ENCODE results near the gene TMEM44. TPM values are rescaled to one million over a fixed set of nuclear protein-coding genes. Genes with fewer than 3 reads are reported as not detected.

Gene TMEM44
- total and polyA plus RNA-seq, 4 donors = 7.0 to 31.5 (median 11.5) TPM

DNA sequence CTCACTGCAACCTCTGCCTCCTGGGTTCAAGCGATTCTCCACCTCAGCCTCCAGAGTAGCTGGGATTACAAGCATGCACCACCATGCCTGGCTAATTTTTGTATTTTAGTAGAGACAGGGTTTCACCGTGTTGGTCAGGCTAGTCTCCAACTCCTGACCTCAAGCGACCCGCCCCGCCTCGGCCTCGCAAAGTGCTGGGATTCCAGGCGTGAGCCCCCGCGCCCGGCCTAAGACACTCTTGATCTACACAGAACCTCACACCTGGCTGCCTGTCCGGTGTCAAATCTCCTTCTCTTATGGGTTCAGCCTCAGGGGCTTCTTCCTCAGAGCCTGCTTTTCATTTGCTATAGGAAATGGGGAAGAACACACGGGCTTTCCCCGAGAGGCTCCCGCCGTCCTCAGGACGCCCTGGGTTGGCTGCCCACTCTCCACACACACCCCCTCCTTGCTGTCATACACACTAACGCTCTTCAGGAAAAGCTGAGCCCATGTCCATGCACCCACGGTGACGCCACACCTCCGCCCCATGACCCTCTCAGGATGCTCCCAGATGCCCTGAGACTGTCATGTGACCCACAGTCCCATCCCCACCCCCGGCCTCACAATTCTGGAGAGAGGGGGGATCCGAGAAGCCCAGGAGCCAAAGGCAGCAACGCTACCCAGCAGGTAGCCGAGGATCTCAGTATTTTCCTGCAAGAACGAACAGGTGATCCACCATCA lies 10.4 kb downstream of the TMEM44 start:
- Histone ChIP-seq H3K4me1 (ENCODE audit: control insufficient read depth in 1 of 2, insufficient read depth in 2 of 2, low read length in 2 of 2) (no peaks in the 10 kb centered on the region), H3K4me3 (ENCODE audit: low read length in 2 of 2) (no peak overlapping the region), H3K36me3 (ENCODE audit: control insufficient read depth in 1 of 2, insufficient read depth in 2 of 2, low read length in 1 of 2) (no peaks in the 10 kb centered on the region), H3K27ac (ENCODE audit: low read depth in 1 of 2, low read length in 2 of 2) (no peak overlapping the region), H3K9me3 (ENCODE audit: control insufficient read depth, low read length) (no peaks in the 10 kb centered on the region), H3K27me3 (ENCODE audit: control insufficient read depth in 1 of 2, insufficient read depth in 2 of 2, low read length in 1 of 2) (no peaks in the 10 kb centered on the region)
- no peak for ATAC-seq (ENCODE audit: low FRiP score)
- intact Hi-C loops (cut with DNase I) = no loop called here
- 94% methylated on average over 25 to 26 of the region's 26 CpGs for WGBS, 2 donors
- peak in 1 of 2 donors; percentile 66 for DNase-seq

DNA sequence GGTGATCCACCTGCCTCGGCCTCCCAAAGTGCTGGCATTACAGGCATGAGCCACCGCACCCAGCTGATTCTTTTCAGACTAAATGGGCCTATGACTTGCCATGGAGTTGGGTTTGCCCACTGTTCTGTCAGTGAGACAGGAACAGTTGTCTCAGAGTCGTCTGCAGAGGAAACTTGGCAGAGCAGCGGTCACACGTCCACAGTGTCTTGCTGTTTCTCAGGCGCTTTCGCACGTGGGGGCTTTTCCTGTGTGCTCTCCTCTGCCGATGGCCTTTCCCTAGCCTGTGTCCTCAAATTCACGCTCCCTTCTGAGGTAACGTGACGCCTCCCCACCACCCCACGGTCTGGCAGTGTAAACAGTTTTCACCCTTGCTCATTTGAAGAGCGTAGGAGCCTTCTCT lies 11.3 kb downstream of the TMEM44 start:
- intact Hi-C loops (cut with DNase I) = no loop called here
- H3K9me3 ChIP-seq (ENCODE audit: control insufficient read depth, low read length) = no peaks in the 10 kb centered on the region
- ATAC-seq (ENCODE audit: low FRiP score) (no peak), DNase-seq (no peak)
- H3K27ac ChIP-seq (ENCODE audit: low read depth in 1 of 2, low read length in 2 of 2) = no peak overlapping the region
- H3K27me3 ChIP-seq (ENCODE audit: control insufficient read depth in 1 of 2, insufficient read depth in 2 of 2, low read length in 1 of 2) = no peaks in the 10 kb centered on the region
- no peak overlapping the region for H3K4me3 ChIP-seq (ENCODE audit: low read length in 2 of 2)
- 94 to 95% methylated on average over 14 of the region's 14 CpGs for WGBS, 2 donors
- H3K4me1 ChIP-seq (ENCODE audit: control insufficient read depth in 1 of 2, insufficient read depth in 2 of 2, low read length in 2 of 2) = no peaks in the 10 kb centered on the region
- H3K36me3 ChIP-seq (ENCODE audit: control insufficient read depth in 1 of 2, insufficient read depth in 2 of 2, low read length in 1 of 2) = no peaks in the 10 kb centered on the region

DNA sequence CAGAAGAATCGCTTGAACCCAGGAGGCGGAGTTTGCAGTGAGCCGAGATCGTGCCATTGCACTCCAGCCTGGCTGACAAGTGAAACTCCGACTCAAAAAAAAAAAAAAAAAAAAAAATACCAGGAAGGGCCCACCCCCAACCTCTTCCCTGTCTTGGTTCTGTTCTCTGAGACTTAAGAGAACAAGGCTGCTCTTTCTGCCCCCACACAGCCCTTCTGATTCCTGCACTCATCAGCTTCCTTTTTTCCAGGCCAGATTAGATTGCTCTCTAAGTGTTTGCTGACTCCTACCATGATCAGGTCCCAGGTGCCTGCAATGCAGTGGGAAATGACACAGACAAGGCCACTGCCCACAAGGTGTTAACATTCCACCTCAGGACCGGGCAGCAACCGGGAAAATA lies 13.0 kb downstream of the TMEM44 start:
- intact Hi-C loops (cut with DNase I) = no loop called here
- ATAC-seq (ENCODE audit: low FRiP score) = no peak
- Histone ChIP-seq H3K9me3 (ENCODE audit: control insufficient read depth, low read length) (no peaks in the 10 kb centered on the region), H3K27me3 (ENCODE audit: control insufficient read depth in 1 of 2, insufficient read depth in 2 of 2, low read length in 1 of 2) (no peaks in the 10 kb centered on the region), H3K4me1 (ENCODE audit: control insufficient read depth in 1 of 2, insufficient read depth in 2 of 2, low read length in 2 of 2) (no peaks in the 10 kb centered on the region), H3K27ac (ENCODE audit: low read depth in 1 of 2, low read length in 2 of 2) (no peak overlapping the region), H3K36me3 (ENCODE audit: control insufficient read depth in 1 of 2, insufficient read depth in 2 of 2, low read length in 1 of 2) (no peaks in the 10 kb centered on the region), H3K4me3 (ENCODE audit: low read length in 2 of 2) (no peak overlapping the region)
- 93 to 95% methylated on average over 7 of the region's 7 CpGs for WGBS, 2 donors
- DNase-seq = no peak

DNA sequence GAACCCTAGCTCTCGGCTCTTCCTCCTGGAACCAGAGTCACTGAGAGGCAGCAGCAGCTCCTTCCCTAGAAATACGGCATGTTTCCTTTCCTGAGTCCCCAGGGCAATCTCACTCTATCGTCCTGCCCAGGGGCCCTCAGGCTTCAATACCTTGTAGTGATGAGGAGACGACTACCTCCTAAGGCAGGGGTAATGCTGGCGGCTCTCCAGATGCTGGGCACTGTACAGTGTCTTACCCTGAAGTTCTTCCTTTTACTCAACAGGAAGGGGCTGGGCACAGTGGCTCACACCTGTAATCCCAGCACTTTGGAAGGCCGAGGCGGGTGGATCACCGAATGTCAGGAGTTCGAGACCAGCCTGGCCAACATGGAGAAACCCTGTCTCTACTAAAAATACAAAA lies 13.5 kb downstream of the TMEM44 start:
- no peak for ATAC-seq (ENCODE audit: low FRiP score)
- DNase-seq = peak in 1 of 2 donors; percentile 38
- intact Hi-C loops (cut with DNase I) = no loop called here
- no peaks in the 10 kb centered on the region for H3K36me3 ChIP-seq (ENCODE audit: control insufficient read depth in 1 of 2, insufficient read depth in 2 of 2, low read length in 1 of 2)
- H3K27ac ChIP-seq (ENCODE audit: low read depth in 1 of 2, low read length in 2 of 2) = no peak overlapping the region
- 83 to 92% methylated on average over 9 of the region's 9 CpGs for WGBS, 2 donors
- H3K27me3 ChIP-seq (ENCODE audit: control insufficient read depth in 1 of 2, insufficient read depth in 2 of 2, low read length in 1 of 2) = no peaks in the 10 kb centered on the region
- H3K4me3 ChIP-seq (ENCODE audit: low read length in 2 of 2) = no peak overlapping the region
- no peaks in the 10 kb centered on the region for H3K9me3 ChIP-seq (ENCODE audit: control insufficient read depth, low read length)
- no peaks in the 10 kb centered on the region for H3K4me1 ChIP-seq (ENCODE audit: control insufficient read depth in 1 of 2, insufficient read depth in 2 of 2, low read length in 2 of 2)

DNA sequence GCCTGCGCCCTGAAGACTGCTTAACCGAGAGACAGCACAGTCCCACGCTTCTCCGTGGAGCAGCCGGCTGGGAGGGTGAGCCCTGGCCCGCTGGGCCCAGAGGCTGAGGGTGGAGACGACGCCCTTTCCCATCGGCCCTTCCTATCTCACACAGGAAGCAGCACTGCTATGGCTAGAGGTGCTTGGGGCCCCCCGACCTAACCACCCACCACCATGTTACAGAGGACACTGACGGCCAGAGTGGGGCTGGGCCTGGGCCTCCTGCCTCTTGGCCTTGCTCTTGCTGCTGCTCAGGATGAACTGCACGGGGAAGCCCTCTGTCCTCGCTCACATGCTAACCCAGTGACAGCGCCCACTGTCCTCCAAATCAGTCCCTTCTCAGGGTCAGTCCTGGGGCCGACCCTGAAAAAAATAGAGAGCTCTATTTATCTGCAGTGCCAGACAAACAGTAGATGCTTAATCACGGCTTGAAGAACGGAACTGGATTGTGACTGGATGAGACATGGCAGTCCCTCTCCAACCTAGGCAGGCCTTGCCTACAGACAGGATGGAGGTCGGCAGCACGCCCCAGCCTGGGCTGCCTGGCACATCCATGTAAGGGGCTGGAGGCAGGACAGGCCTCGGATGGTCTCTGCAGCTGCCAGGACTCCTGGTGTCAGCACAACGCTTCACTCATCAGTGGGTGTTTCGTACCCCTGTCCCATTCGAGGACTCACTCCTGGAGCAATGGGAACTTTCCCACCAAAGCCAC lies 14.2 kb downstream of the TMEM44 start:
- Histone ChIP-seq H3K27me3 (ENCODE audit: control insufficient read depth in 1 of 2, insufficient read depth in 2 of 2, low read length in 1 of 2) (no peaks in the 10 kb centered on the region), H3K4me3 (ENCODE audit: low read length in 2 of 2) (no peak overlapping the region), H3K27ac (ENCODE audit: low read depth in 1 of 2, low read length in 2 of 2) (no peak overlapping the region), H3K9me3 (ENCODE audit: control insufficient read depth, low read length) (no peaks in the 10 kb centered on the region), H3K4me1 (ENCODE audit: control insufficient read depth in 1 of 2, insufficient read depth in 2 of 2, low read length in 2 of 2) (no peaks in the 10 kb centered on the region), H3K36me3 (ENCODE audit: control insufficient read depth in 1 of 2, insufficient read depth in 2 of 2, low read length in 1 of 2) (no peaks in the 10 kb centered on the region)
- no peak for DNase-seq
- peak; percentile 23 for ATAC-seq (ENCODE audit: low FRiP score)
- 83 to 85% methylated on average over 23 of the region's 23 CpGs for WGBS, 2 donors
- intact Hi-C loops (cut with DNase I) = no loop called here

DNA sequence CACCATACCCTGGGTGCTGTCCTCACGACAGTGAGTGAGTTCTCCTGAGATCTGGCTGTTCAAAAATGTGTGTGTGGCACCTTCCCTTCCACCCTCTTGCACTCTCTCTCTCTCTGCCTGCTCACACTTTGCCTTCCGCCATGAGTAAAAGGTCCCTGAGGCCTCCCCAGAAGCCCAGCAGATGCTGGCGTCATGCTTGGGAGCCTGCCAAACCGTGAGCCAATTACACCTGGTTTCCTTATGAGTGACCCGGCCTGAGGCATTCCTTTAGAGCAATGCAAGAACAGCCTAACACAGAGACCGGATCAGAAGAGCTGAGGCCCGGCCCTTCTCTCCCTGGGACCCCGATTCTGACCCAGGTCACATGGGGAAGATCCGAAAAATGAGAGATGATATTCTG lies 15.4 kb downstream of the TMEM44 start:
- intact Hi-C loops (cut with DNase I) = no loop called here
- no peaks in the 10 kb centered on the region for H3K36me3 ChIP-seq (ENCODE audit: control insufficient read depth in 1 of 2, insufficient read depth in 2 of 2, low read length in 1 of 2)
- WGBS, 2 donors = 87 to 89% methylated on average over 9 of the region's 9 CpGs

DNA sequence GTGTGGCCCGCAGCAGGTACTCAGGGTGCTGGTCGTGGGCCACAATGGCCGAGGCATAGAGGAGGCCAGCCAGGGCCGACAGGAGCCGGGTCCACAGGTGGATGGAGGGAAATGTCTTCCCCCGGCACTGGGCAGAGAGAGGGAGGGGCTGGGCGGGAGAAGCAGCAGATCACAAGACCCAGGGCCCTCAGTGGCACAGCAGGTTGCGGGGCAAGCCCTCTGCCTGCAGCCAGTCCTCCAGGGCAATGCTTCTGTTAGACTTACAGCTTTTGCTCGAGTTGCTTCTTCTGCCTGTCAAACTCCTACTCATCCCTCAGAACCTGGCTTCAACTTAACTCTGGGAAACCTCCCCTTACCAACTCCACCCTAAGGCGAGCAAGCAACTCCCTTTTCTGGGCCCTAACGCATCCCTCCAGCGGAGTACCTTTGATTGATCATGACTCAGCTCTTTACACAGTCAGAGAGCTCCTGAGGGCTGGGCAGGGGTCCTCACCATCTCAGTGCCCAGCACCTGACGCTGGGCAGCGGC lies 16.0 kb downstream of the TMEM44 start:
- Histone ChIP-seq H3K9me3 (ENCODE audit: control insufficient read depth, low read length) (no peaks in the 10 kb centered on the region), H3K27ac (ENCODE audit: low read depth in 1 of 2, low read length in 2 of 2) (no peak overlapping the region), H3K4me3 (ENCODE audit: low read length in 2 of 2) (no peak overlapping the region), H3K36me3 (ENCODE audit: control insufficient read depth in 1 of 2, insufficient read depth in 2 of 2, low read length in 1 of 2) (no peaks in the 10 kb centered on the region), H3K4me1 (ENCODE audit: control insufficient read depth in 1 of 2, insufficient read depth in 2 of 2, low read length in 2 of 2) (no peaks in the 10 kb centered on the region), H3K27me3 (ENCODE audit: control insufficient read depth in 1 of 2, insufficient read depth in 2 of 2, low read length in 1 of 2) (no peaks in the 10 kb centered on the region)
- ATAC-seq (ENCODE audit: low FRiP score) = no peak
- no peak for DNase-seq
- intact Hi-C loops (cut with DNase I) = no loop called here
- 97 to 99% methylated on average over 13 to 14 of the region's 14 CpGs for WGBS, 2 donors

More for the DNA sequence above, 15.4 kb downstream of the TMEM44 start:
- no peak overlapping the region for H3K27ac ChIP-seq (ENCODE audit: low read depth in 1 of 2, low read length in 2 of 2)
- DNase-seq (no peak), ATAC-seq (ENCODE audit: low FRiP score) (no peak)
- H3K4me3 ChIP-seq (ENCODE audit: low read length in 2 of 2) = no peak overlapping the region
- no peaks in the 10 kb centered on the region for H3K9me3 ChIP-seq (ENCODE audit: control insufficient read depth, low read length)
- no peaks in the 10 kb centered on the region for H3K4me1 ChIP-seq (ENCODE audit: control insufficient read depth in 1 of 2, insufficient read depth in 2 of 2, low read length in 2 of 2)
- no peaks in the 10 kb centered on the region for H3K27me3 ChIP-seq (ENCODE audit: control insufficient read depth in 1 of 2, insufficient read depth in 2 of 2, low read length in 1 of 2)

DNA sequence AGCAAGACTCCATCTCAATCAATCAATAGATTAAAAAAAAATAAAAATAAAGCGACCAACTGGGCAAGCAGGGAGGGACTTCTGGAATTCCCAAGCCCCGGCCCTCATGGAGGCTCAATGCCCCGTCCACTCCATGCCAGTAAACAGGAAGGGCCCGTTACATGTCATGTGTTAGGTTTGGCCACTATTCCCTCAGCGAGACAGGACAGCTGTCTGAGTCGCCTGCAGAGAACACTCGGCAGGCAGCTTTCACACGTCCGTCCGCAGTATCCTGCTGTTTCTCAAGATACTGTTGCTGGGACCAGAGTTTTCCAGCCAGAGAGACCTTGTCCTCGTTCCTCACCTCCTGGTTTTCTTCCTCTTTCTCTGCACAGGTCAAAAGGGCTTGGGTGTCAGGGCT lies 18.0 kb downstream of the TMEM44 start:
- ATAC-seq (ENCODE audit: low FRiP score) = no peak
- Histone ChIP-seq H3K27me3 (ENCODE audit: control insufficient read depth in 1 of 2, insufficient read depth in 2 of 2, low read length in 1 of 2) (no peaks in the 10 kb centered on the region), H3K9me3 (ENCODE audit: control insufficient read depth, low read length) (no peaks in the 10 kb centered on the region), H3K4me3 (ENCODE audit: low read length in 2 of 2) (no peak overlapping the region), H3K4me1 (ENCODE audit: control insufficient read depth in 1 of 2, insufficient read depth in 2 of 2, low read length in 2 of 2) (no peaks in the 10 kb centered on the region), H3K36me3 (ENCODE audit: control insufficient read depth in 1 of 2, insufficient read depth in 2 of 2, low read length in 1 of 2) (no peaks in the 10 kb centered on the region), H3K27ac (ENCODE audit: low read depth in 1 of 2, low read length in 2 of 2) (no peak overlapping the region)
- DNase-seq = no peak
- intact Hi-C loops (cut with DNase I) = no loop called here
- 84 to 85% methylated on average over 11 of the region's 11 CpGs for WGBS, 2 donors

DNA sequence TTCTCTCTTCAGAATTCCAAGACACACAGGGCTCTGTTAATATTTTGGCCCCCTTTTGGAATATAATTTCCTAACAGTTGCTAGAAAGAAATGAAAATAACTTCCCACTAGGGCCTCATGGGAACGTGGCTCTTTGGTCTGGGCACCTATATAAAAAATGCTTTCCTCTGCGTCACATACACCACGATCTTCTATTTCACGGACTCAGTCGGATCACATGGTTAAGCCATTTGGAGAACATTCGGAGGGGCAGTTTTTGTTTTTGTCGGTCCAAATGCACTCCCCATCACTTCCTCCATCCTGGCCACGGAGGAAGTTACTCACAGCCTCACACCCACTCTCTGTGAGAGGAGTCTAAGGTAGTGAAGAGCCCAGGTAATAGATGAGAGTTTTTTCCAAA lies 21.0 kb downstream of the TMEM44 start:
- H3K4me3 ChIP-seq (ENCODE audit: low read length in 2 of 2) = no peak overlapping the region
- DNase-seq (no peak), ATAC-seq (ENCODE audit: low FRiP score) (peak; percentile 15)
- H3K27ac ChIP-seq (ENCODE audit: low read depth in 1 of 2, low read length in 2 of 2) = no peak overlapping the region
- H3K9me3 ChIP-seq (ENCODE audit: control insufficient read depth, low read length) = no peaks in the 10 kb centered on the region
- no peaks in the 10 kb centered on the region for H3K27me3 ChIP-seq (ENCODE audit: control insufficient read depth in 1 of 2, insufficient read depth in 2 of 2, low read length in 1 of 2)
- intact Hi-C loops (cut with DNase I) = no loop called here
- WGBS, 2 donors = 80 to 82% methylated on average over 8 of the region's 8 CpGs
- H3K4me1 ChIP-seq (ENCODE audit: control insufficient read depth in 1 of 2, insufficient read depth in 2 of 2, low read length in 2 of 2) = no peaks in the 10 kb centered on the region
- H3K36me3 ChIP-seq (ENCODE audit: control insufficient read depth in 1 of 2, insufficient read depth in 2 of 2, low read length in 1 of 2) = no peaks in the 10 kb centered on the region
